Panc1 (cell line): ENCODE data around the gene ISCU. TPM values are rescaled to one million over a fixed set of nuclear protein-coding genes. Genes with fewer than 3 reads are reported as not detected.

Source experiments
- ATAC-seq: fragments of 200-7000 bp; cut with Tn5 transposase; 2 replicates; pipeline ENCODE4 v1.9.1; 2020; ENCODE audit warnings: mild to moderate bottlenecking, moderate library complexity
- BruUV-seq: library from RNA; stranded (reverse); fragments of 400-500 nt; replicated peaks from 2 replicates; lab custom pipeline; 2021; lab: Mats Ljungman, UMichigan
- CTCF ChIA-PET: fragments of 300-600 bp; sonication (Branson Sonifier 250); formaldehyde crosslinking; loops from one replicate; lab custom pipeline; 2022; ENCODE audit warnings: antibody characterized with exemption; lab: Charles Lee
- POLR2A ChIA-PET: fragments of 300-600 bp; sonication (Branson Sonifier 250); formaldehyde crosslinking; loops from one replicate; lab custom pipeline; 2022; ENCODE audit warnings: antibody characterized with exemption; lab: Charles Lee
- DNase-seq: peaks from one replicate; pipeline ENCODE4 v3.0.0-alpha.2; 2010; ENCODE audit warnings: low read depth, low spot score
- H3K27ac ChIP-seq: 2 replicates; pipeline ENCODE4 v1.5.1; 2011; ENCODE audit warnings: mild to moderate bottlenecking, low read length, inconsistent platforms
- H3K27me3 ChIP-seq: fragments of 200-500 bp; sonication (Bioruptor generic); 2 replicates; pipeline ENCODE4 v1.6.0; 2014; ENCODE audit warnings: low read length, inconsistent platforms; ENCODE audit not compliant: control insufficient read depth, insufficient read depth
- H3K36me3 ChIP-seq: fragments of 200-500 bp; sonication (Bioruptor generic); 2 replicates; pipeline ENCODE4 v1.5.1; 2014; ENCODE audit warnings: inconsistent platforms, mild to moderate bottlenecking, low read length, moderate library complexity; ENCODE audit not compliant: control insufficient read depth, insufficient read depth
- H3K4me1 ChIP-seq: 2 replicates; pipeline ENCODE4 v1.5.1; 2011; ENCODE audit warnings: inconsistent platforms, mild to moderate bottlenecking, low read length, moderate library complexity; ENCODE audit not compliant: control insufficient read depth, insufficient read depth
- H3K4me3 ChIP-seq, 2 experiments: 2 replicates each; pipeline ENCODE4 v1.5.1; 2011 to 2012; ENCODE audit warnings: low read depth in 2 of 2, low read length in 2 of 2, mild to moderate bottlenecking in 2 of 2, inconsistent platforms in 1 of 2, moderate library complexity in 1 of 2
- H3K9me3 ChIP-seq: fragments of 200-500 bp; sonication (Bioruptor generic); 2 replicates; pipeline ENCODE4 v1.5.1; 2014; ENCODE audit warnings: low read depth, mild to moderate bottlenecking, inconsistent platforms, low read length, moderate library complexity; ENCODE audit not compliant: control insufficient read depth, insufficient read depth
- CTCF ChIP-seq: fragments of 450-650 bp; IDR thresholded peaks from 2 replicates; pipeline ENCODE4 v1.5.1; 2017; ENCODE audit warnings: mild to moderate bottlenecking
- POLR2AphosphoS5 ChIP-seq: IDR thresholded peaks from 2 replicates; pipeline ENCODE4 v1.6.1; 2012; ENCODE audit warnings: mild to moderate bottlenecking, low read depth, low read length, moderate library complexity
- REST ChIP-seq, 2 experiments: IDR thresholded peaks; 2 replicates each; pipeline ENCODE4 v1.6.1; 2011 to 2012; ENCODE audit warnings: low read depth in 2 of 2, control low read depth in 1 of 2, low read length in 1 of 2, mild to moderate bottlenecking in 1 of 2, moderate library complexity in 1 of 2; ENCODE audit not compliant: insufficient read depth in 1 of 2
- SIN3A ChIP-seq: IDR thresholded peaks from 2 replicates; pipeline ENCODE4 v1.6.1; 2012; ENCODE audit warnings: low read depth, mild to moderate bottlenecking, low read length, moderate library complexity, borderline replicate concordance; ENCODE audit not compliant: insufficient read depth
- TCF7L2 ChIP-seq: IDR thresholded peaks from 2 replicates; pipeline ENCODE4 v1.6.1; 2011; ENCODE audit warnings: mild to moderate bottlenecking, low read depth, low read length, inconsistent platforms
- in situ Hi-C: cut with HindIII; loops from 2 replicates; pipeline ENCODE4 v1.10.0; 2016; ENCODE audit warnings: low sequenced_read_pairs, low pct_unique_long_range_greater_than_20kb
- intact Hi-C: fragments of 100-400 bp; cut with micrococcal nuclease; formaldehyde crosslinking; loops from one replicate; pipeline ENCODE4 v1.10.0; 2022; ENCODE audit not compliant: unreplicated experiment
- total RNA-seq: library from RNA; stranded (reverse); gene quantifications from one replicate; pipeline ENCODE4 v1.2.1, GENCODE V29; 2021; ENCODE audit not compliant: unreplicated experiment

Gene ISCU
- total RNA-seq, 1 experiment from 2014 or later: 66.1 TPM

- ATAC-seq (no peak), DNase-seq (no peak)
- Histone ChIP-seq H3K27me3 (no peaks in the 10 kb centered on the region), H3K4me1 (peaks cover 4% of the 10 kb centered on the region), H3K36me3 (no peaks in the 10 kb centered on the region), H3K27ac (no peak overlapping the region), H3K9me3 (no peaks in the 10 kb centered on the region), H3K4me3 (no peak overlapping the region)
- in situ Hi-C loops (no loop called here), intact Hi-C loops (no loop called here)
- ChIA-PET CTCF (interaction anchor here (0.6 kb wide), 1 partner anchor 202 kb away, joined by 4 read pairs; no protein-coding TSS in a partner anchor), POLR2A (no interaction called here)
- TF ChIP-seq REST (IDR thresholded peaks at IDR 0.05; ENCODE audit: insufficient read depth in 1 of 2, low read depth in 2 of 2, low read length in 1 of 2) (no peak), POLR2AphosphoS5 (no peak), SIN3A (no peak), CTCF (no peak), TCF7L2 (no peak)
- BruUV-seq: no TSS peak
Measured at GRCh38 chr12:108592033-108592909, 29.9 kb downstream of the ISCU start.

- intact Hi-C loops: no loop called here
Measured at GRCh38 chr12:108594323-108594903, 32.0 kb downstream of the ISCU start.

More at GRCh38 chr12:108594323-108594903, 32.0 kb downstream of the ISCU start:
- Histone ChIP-seq H3K4me3 (no peak overlapping the region), H3K36me3 (no peaks in the 10 kb centered on the region), H3K27ac (no peak overlapping the region), H3K27me3 (no peaks in the 10 kb centered on the region), H3K9me3 (no peaks in the 10 kb centered on the region), H3K4me1 (no peaks in the 10 kb centered on the region)
- no TSS peak for BruUV-seq
- POLR2A ChIA-PET: no interaction called here
- DNase-seq: no peak
- CTCF ChIA-PET: interaction anchor here (0.8 kb wide), 1 partner anchor 17 kb away, joined by 3 read pairs; no protein-coding TSS in a partner anchor
- TF ChIP-seq REST (IDR thresholded peaks at IDR 0.05; ENCODE audit: insufficient read depth in 1 of 2, low read depth in 2 of 2, low read length in 1 of 2): no peak
- TF ChIP-seq CTCF: no peak
- no peak for TF ChIP-seq SIN3A
- TF ChIP-seq TCF7L2: no peak
- TF ChIP-seq POLR2AphosphoS5: no peak
- ATAC-seq: no peak
- in situ Hi-C loops: no loop called here
